GM21360 (cell line): Measurements from ENCODE around the gene FXYD6.

Experiments used
- ATAC-seq: cut with Tn5 transposase; IDR thresholded peaks from one replicate; pipeline ENCODE4 v1.9.1; 2021; ENCODE audit warnings: mild to moderate bottlenecking, moderate library complexity; ENCODE audit not compliant: unreplicated experiment

Gene FXYD6

GRCh38 chr11:117796456-117796871 lies 80.0 kb downstream of the FXYD6 start:
- no peak for ATAC-seq

- ATAC-seq, result no peak
Measured at GRCh38 chr11:117795638-117796455, 80.6 kb downstream of the FXYD6 start.

- ATAC-seq, result no peak
Measured at GRCh38 chr11:117794772-117795629, 81.5 kb downstream of the FXYD6 start.

GRCh38 chr11:117794135-117794534 lies 82.3 kb downstream of the FXYD6 start:
- ATAC-seq, result no peak

- no peak for ATAC-seq
Measured at GRCh38 chr11:117793583-117793982, 82.9 kb downstream of the FXYD6 start.

GRCh38 chr11:117792992-117793391 lies 83.5 kb downstream of the FXYD6 start:
- no peak for ATAC-seq

GRCh38 chr11:117792241-117792640 lies 84.2 kb downstream of the FXYD6 start:
- no peak for ATAC-seq

GRCh38 chr11:117790279-117790678 lies 86.2 kb downstream of the FXYD6 start:
- no peak for ATAC-seq

- no peak for ATAC-seq
Measured at GRCh38 chr11:117789241-117789640, 87.2 kb downstream of the FXYD6 start.
